K562 (cell line): ENCODE measurements around the gene DDX41. TPM values are rescaled to one million over a fixed set of nuclear protein-coding genes. Genes with fewer than 3 reads are reported as not detected.

ENCODE experiments used
- ATAC-seq: fragments of 200-7000 bp; cut with Tn5 transposase; 3 replicates; pipeline ENCODE4 v1.9.1; 2020; ENCODE audit warnings: moderate library complexity
- BruUV-seq: library from RNA; stranded (reverse); fragments of 400-500 nt; replicated peaks from 2 replicates; lab custom pipeline; 2021; lab: Mats Ljungman, UMichigan
- CTCF ChIA-PET: fragments of 300-600 bp; formaldehyde crosslinking; extraction: SDS; loops from one replicate; lab custom pipeline; 2021; ENCODE audit warnings: low intra/inter-chr PET ratio; lab: Yijun Ruan, JAX
- POLR2A ChIA-PET: fragments of 300-600, 350-650 bp; sonication (Branson Sonifier 250); formaldehyde crosslinking; extraction: SDS; loops from one replicate; lab custom pipeline; 2021; ENCODE audit warnings: antibody characterized with exemption, inconsistent platforms; lab: Yijun Ruan, JAX
- DNase-seq, 4 experiments: peaks; one replicate each; pipeline versions ENCODE4 v3.0.0 to v3.0.0-alpha.2; 2011 to 2018; ENCODE audit warnings: low spot score in 3 of 4, mixed read lengths in 3 of 4; ENCODE audit errors: extremely low read depth in 1 of 4
- FAIRE-seq: peaks from 2 replicates; lab custom pipeline; 2011; peaks lifted over from hg19 to GRCh38; lab: Jason Lieb, UNC
- H2AFZ ChIP-seq: 2 replicates; pipeline ENCODE4 v1.6.0; 2011; ENCODE audit warnings: low read depth, low read length, control low read depth, inconsistent platforms
- H3K27ac ChIP-seq: fragments of 200-600 bp; 3 replicates; pipeline ENCODE4 v1.8.0; 2011; ENCODE audit warnings: low read depth, mild to moderate bottlenecking, control low read depth, inconsistent platforms, low read length, moderate library complexity, mixed read lengths; ENCODE audit errors: extremely low read depth
- H3K27me3 ChIP-seq, 2 experiments: fragments of 300-600 bp in 1 of 2; 2 replicates in 1 of 2; 3 replicates in 1 of 2; pipeline versions ENCODE4 v1.6.0 to v1.8.0; 2011; ENCODE audit warnings: inconsistent platforms in 2 of 2, low read length in 2 of 2, mild to moderate bottlenecking in 1 of 2, mixed read lengths in 1 of 2, moderate library complexity in 1 of 2; ENCODE audit not compliant: control insufficient read depth in 2 of 2, insufficient read depth in 2 of 2
- H3K36me3 ChIP-seq: fragments of 300-600 bp; 3 replicates; pipeline ENCODE4 v1.8.0; 2011; ENCODE audit warnings: mild to moderate bottlenecking, low read length, inconsistent platforms; ENCODE audit not compliant: control insufficient read depth, insufficient read depth
- H3K4me1 ChIP-seq, 2 experiments: fragments of 200-600 bp in 1 of 2; replicated peaks in 1 of 2; 2 replicates in 1 of 2; 3 replicates in 1 of 2; pipeline versions ENCODE4 v1.5.1 to v1.8.0; 2011; ENCODE audit warnings: inconsistent platforms in 2 of 2, low read length in 2 of 2, mild to moderate bottlenecking in 1 of 2, mixed read lengths in 1 of 2, moderate library complexity in 1 of 2; ENCODE audit not compliant: control insufficient read depth in 2 of 2, insufficient read depth in 2 of 2
- H3K4me2 ChIP-seq: 2 replicates; pipeline ENCODE4 v1.6.1; 2011; ENCODE audit warnings: low read length, control low read depth, inconsistent platforms, mixed read lengths; ENCODE audit not compliant: insufficient read depth
- H3K4me3 ChIP-seq: fragments of 200-600 bp; sonication (generic), shearing (Covaris generic); 2 replicates; pipeline ENCODE4 v1.5.1; 2016; ENCODE audit warnings: control low read depth, inconsistent platforms
- H3K79me2 ChIP-seq: fragments of 200-600 bp; 3 replicates; pipeline ENCODE4 v1.8.0; 2011; ENCODE audit warnings: low read length, inconsistent platforms; ENCODE audit not compliant: control insufficient read depth, insufficient read depth
- H3K9ac ChIP-seq, 2 experiments: 2 replicates each; pipeline versions ENCODE4 v1.6.0 to v1.6.1; 2011; ENCODE audit warnings: low read depth in 2 of 2, low read length in 2 of 2, control low read depth in 1 of 2, inconsistent platforms in 1 of 2, mild to moderate bottlenecking in 1 of 2, mixed read lengths in 1 of 2; ENCODE audit not compliant: insufficient read depth in 1 of 2
- H3K9me1 ChIP-seq: one replicate; pipeline ENCODE4 v1.6.0; 2011; ENCODE audit warnings: inconsistent platforms, mild to moderate bottlenecking, low read length, moderate library complexity; ENCODE audit not compliant: control insufficient read depth, insufficient read depth
- H3K9me3 ChIP-seq: replicated peaks from 2 replicates; pipeline ENCODE4 v1.5.1; 2011; ENCODE audit warnings: low read depth, low read length, inconsistent platforms; ENCODE audit not compliant: control insufficient read depth, insufficient read depth
- H4K20me1 ChIP-seq: replicated peaks from 2 replicates; pipeline ENCODE4 v1.6.1; 2011; ENCODE audit warnings: low read length, inconsistent platforms, mixed read lengths; ENCODE audit not compliant: control insufficient read depth, insufficient read depth
- ARID1B ChIP-seq: fragments of 450-650 bp; IDR thresholded peaks from 2 replicates; pipeline ENCODE4 v1.6.1; 2016; ENCODE audit warnings: antibody characterized with exemption, mild to moderate bottlenecking, inconsistent platforms
- EP300 ChIP-seq: IDR thresholded peaks from 2 replicates; pipeline ENCODE4 v1.6.1; 2012; ENCODE audit warnings: low read length, improper control_type of control experiment
- HDAC1 ChIP-seq, 2 experiments: fragments of 450-650 bp; IDR thresholded peaks; 2 replicates each; pipeline ENCODE4 v1.6.1; 2016 to 2017; ENCODE audit warnings: inconsistent platforms in 1 of 2, mild to moderate bottlenecking in 1 of 2, moderate library complexity in 1 of 2
- MYNN ChIP-seq, 2 experiments: sonication (generic); formaldehyde crosslinking in 1 of 2; IDR thresholded peaks; 2 replicates each; pipeline versions ENCODE4 v1.5.0 to v1.6.1; 2016 to 2020; ENCODE audit warnings: antibody characterized with exemption in 1 of 2, missing genetic modification reagents in 1 of 2
- NEUROD1 ChIP-seq: fragments of 150-350 bp; IDR thresholded peaks from 2 replicates; pipeline ENCODE4 v1.6.1; 2014; ENCODE audit warnings: borderline replicate concordance, low read length, low read depth; ENCODE audit not compliant: partially characterized antibody
- SLC30A9 ChIP-seq: fragments of 250-450 bp; sonication (Bioruptor Pico); IDR thresholded peaks from 2 replicates; pipeline ENCODE4 v1.8.0; 2022; ENCODE audit warnings: mild to moderate bottlenecking, moderate library complexity
- SMARCC2 ChIP-seq: fragments of 450-650 bp; IDR thresholded peaks from 2 replicates; pipeline ENCODE4 v1.6.1; 2017; ENCODE audit warnings: antibody characterized with exemption, moderate library complexity, mild to moderate bottlenecking, low read depth
- TEAD1 ChIP-seq, 2 experiments: fragments of 450-650 bp in 1 of 2; sonication (generic) in 1 of 2; formaldehyde crosslinking; IDR thresholded peaks; 2 replicates each; pipeline versions ENCODE4 v1.4.0 to v1.8.0; 2020 to 2022; ENCODE audit warnings: mild to moderate bottlenecking in 2 of 2, missing genetic modification reagents in 1 of 2
- TEAD4 ChIP-seq, 2 experiments: sonication (generic) in 1 of 2; formaldehyde crosslinking in 1 of 2; IDR thresholded peaks; 2 replicates each; pipeline versions ENCODE4 v1.6.1 to v1.8.0; 2012 to 2022; ENCODE audit warnings: borderline replicate concordance in 1 of 2, inconsistent platforms in 1 of 2, low read length in 1 of 2, mild to moderate bottlenecking in 1 of 2, missing genetic modification reagents in 1 of 2
- ZBTB1 ChIP-seq: sonication (generic); formaldehyde crosslinking; IDR thresholded peaks from 2 replicates; pipeline ENCODE4 v1.8.1; 2023; ENCODE audit warnings: missing genetic modification reagents, low read depth, mild to moderate bottlenecking, borderline replicate concordance
- ZC3H11A ChIP-seq: IDR thresholded peaks from 2 replicates; pipeline ENCODE4 v1.6.1; 2012; ENCODE audit warnings: low read depth, low read length, improper control_type of control experiment
- ZNF395 ChIP-seq: fragments of 200-800 bp; sonication (Bioruptor generic); IDR thresholded peaks from 2 replicates; pipeline ENCODE4 v1.6.1; 2017; ENCODE audit warnings: missing genetic modification characterization, missing compliant biosample characterization
- ZNF449 ChIP-seq: fragments of 250-450 bp; sonication (Bioruptor Pico); IDR thresholded peaks from 2 replicates; pipeline ENCODE4 v1.8.0; 2022; ENCODE audit warnings: moderate library complexity, mild to moderate bottlenecking, inconsistent platforms
- ZNF695 ChIP-seq: fragments of 450-650 bp; formaldehyde crosslinking; IDR thresholded peaks from 2 replicates; pipeline ENCODE4 v1.4.0; 2020; ENCODE audit warnings: mild to moderate bottlenecking, moderate library complexity
- WGBS: fragments of 100-300 bp; shearing (Covaris generic); methylation state at CpG from one replicate; pipeline ENCODE4 v1.1.6; 2016; ENCODE audit warnings: low coverage, mixed read lengths; ENCODE audit not compliant: insufficient coverage; ENCODE audit errors: missing lambda C conversion rate; 5-methylcytosine and 5-hydroxymethylcytosine counted together
- in situ Hi-C: fragments of 300-500 bp; cut with MboI; formaldehyde crosslinking; loops from 4 replicates; pipeline ENCODE4 v1.15.0; 2018; ENCODE audit warnings: inconsistent platforms, mixed read lengths
- intact Hi-C: fragments of 100-400 bp; cut with micrococcal nuclease; formaldehyde crosslinking; loops from 2 replicates; pipeline ENCODE4 v1.14.2; 2022
- polyA plus RNA-seq, 8 experiments: library from polyadenylated mRNA; depleted of rRNA in 4 of 8; stranded (reverse) in 5 of 8; unstranded in 3 of 8; fragments of >200 nt; fragmentation: Nextera tagmentation in 2 of 8; fragmentation: Illumina TruSeq in 1 of 8; extraction: Ambion mirVana in 2 of 8; extraction: Trizol in 1 of 8; gene quantifications; 2 replicates each; pipeline versions ENCODE4 v1.2.1 to v1.2.3, GENCODE V29; 2011 to 2014; ENCODE audit warnings: inconsistent platforms in 1 of 8, missing spikeins in 1 of 8
- total RNA-seq, 7 experiments: library from RNA; depleted of rRNA in 6 of 7; stranded (reverse); fragments of >200 nt in 6 of 7; fragmentation: Illumina TruSeq in 2 of 7; extraction: Trizol in 2 of 7; gene quantifications; 2 replicates each; pipeline versions ENCODE4 v1.2.1 to v1.2.3, GENCODE V29; 2011 to 2021; ENCODE audit warnings: low replicate concordance in 1 of 7
- TF ChIP-seq, protein P1 (sequence below): conservative IDR thresholded peaks from 2 replicates; pipeline ENCODE4 v1.6.1; 2011; ENCODE audit warnings: low read depth, mild to moderate bottlenecking, low read length; ENCODE audit not compliant: control insufficient read depth
- TF ChIP-seq, protein P2 (sequence below): fragments of 200-800 bp; sonication (Bioruptor generic); IDR thresholded peaks from 2 replicates; pipeline ENCODE4 v1.6.1; 2017; ENCODE audit warnings: missing genetic modification characterization, missing compliant biosample characterization

The DDX41 gene
- total and polyA plus RNA-seq, 9 of the 15 experiments (the other 6 are each of a cell fraction or from before 2014, with no cell fraction given), result 38.2 to 284 (median 116) TPM

GRCh38 chr5:177508837-177509236 is 7.9 kb downstream of the DDX41 start:
- Histone ChIP-seq H3K9me3 (no peaks in the 10 kb centered on the region), H2AFZ (peak overlapping the region; percentile 69), H3K9ac (peak overlapping the region; percentile 66 to 89), H3K4me3 (peak overlapping the region; percentile 37), H3K27ac (peak overlapping the region; percentile 80), H4K20me1 (no peaks in the 10 kb centered on the region), H3K4me2 (peak overlapping the region; percentile 75), H3K36me3 (peaks cover 62% of the 10 kb centered on the region), H3K79me2 (peaks cover 15% of the 10 kb centered on the region; the same call in 2 of the 3 replicates), H3K9me1 (no peaks in the 10 kb centered on the region), H3K4me1 (peaks cover 27 to 65% of the 10 kb centered on the region in 2 experiments), H3K27me3 (no peaks in the 10 kb centered on the region)
- ChIA-PET POLR2A (interaction anchor here (0.5 to 4.5 kb wide), 10 partner anchors 8 to 695 kb away, joined by 3 to 26 read pairs (median 4); partner anchors contain the start of genes HNRNPAB and PDLIM7), CTCF (no interaction called here)
- peak; percentile 64 for ATAC-seq
- 3% methylated on average over 7 of the region's 8 CpGs for WGBS
- in situ Hi-C loops, result no loop called here
- peak; percentile 94 for FAIRE-seq
- no TSS peak for BruUV-seq
- peak in 2 of 4 experiments; percentile 70 to 83 for DNase-seq
- intact Hi-C loops, result no loop called here
- TF ChIP-seq, protein P1, sequence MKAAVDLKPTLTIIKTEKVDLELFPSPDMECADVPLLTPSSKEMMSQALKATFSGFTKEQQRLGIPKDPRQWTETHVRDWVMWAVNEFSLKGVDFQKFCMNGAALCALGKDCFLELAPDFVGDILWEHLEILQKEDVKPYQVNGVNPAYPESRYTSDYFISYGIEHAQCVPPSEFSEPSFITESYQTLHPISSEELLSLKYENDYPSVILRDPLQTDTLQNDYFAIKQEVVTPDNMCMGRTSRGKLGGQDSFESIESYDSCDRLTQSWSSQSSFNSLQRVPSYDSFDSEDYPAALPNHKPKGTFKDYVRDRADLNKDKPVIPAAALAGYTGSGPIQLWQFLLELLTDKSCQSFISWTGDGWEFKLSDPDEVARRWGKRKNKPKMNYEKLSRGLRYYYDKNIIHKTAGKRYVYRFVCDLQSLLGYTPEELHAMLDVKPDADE, result peak; percentile 71; the same call in 1 of the 2 replicates
- TF ChIP-seq ZNF695, result no peak
- TF ChIP-seq NEUROD1, result peak; percentile 20
- TF ChIP-seq TEAD4 (IDR thresholded peaks at IDR 0.05; ENCODE audit: low read length), result peak; percentile 81
- no peak for TF ChIP-seq TEAD4 (CRISPR knock-in tag; IDR thresholded peaks at IDR 0.05; ENCODE audit: borderline replicate concordance)
- TF ChIP-seq EP300, result peak; percentile 87; the same call in 1 of the 2 replicates
- no peak for TF ChIP-seq SLC30A9 (CRISPR knock-in tag)
- TF ChIP-seq ZNF395 (CRISPR knock-in tag), result peak; percentile 38; the same call in 1 of the 2 replicates
- TF ChIP-seq TEAD1 (CRISPR knock-in tag; IDR thresholded peaks at IDR 0.05), result no peak
- TF ChIP-seq ZBTB1 (CRISPR knock-in tag), result no peak
- TF ChIP-seq, protein P2, sequence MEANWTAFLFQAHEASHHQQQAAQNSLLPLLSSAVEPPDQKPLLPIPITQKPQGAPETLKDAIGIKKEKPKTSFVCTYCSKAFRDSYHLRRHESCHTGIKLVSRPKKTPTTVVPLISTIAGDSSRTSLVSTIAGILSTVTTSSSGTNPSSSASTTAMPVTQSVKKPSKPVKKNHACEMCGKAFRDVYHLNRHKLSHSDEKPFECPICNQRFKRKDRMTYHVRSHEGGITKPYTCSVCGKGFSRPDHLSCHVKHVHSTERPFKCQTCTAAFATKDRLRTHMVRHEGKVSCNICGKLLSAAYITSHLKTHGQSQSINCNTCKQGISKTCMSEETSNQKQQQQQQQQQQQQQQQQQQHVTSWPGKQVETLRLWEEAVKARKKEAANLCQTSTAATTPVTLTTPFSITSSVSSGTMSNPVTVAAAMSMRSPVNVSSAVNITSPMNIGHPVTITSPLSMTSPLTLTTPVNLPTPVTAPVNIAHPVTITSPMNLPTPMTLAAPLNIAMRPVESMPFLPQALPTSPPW (CRISPR knock-in tag), result peak; percentile 48; the same call in 1 of the 2 replicates
- no peak for TF ChIP-seq ZC3H11A
- peak; percentile 39; the same call in 1 of the 2 replicates for TF ChIP-seq SMARCC2
- TF ChIP-seq ZNF449 (CRISPR knock-in tag), result no peak
- 0 out of 2 replicates have a peak, but pooled peaks have one; percentile 45 for TF ChIP-seq MYNN (IDR thresholded peaks at IDR 0.05)
- no peak for TF ChIP-seq MYNN (CRISPR knock-in tag; IDR thresholded peaks at IDR 0.05)
- 0 out of 4 replicates have a peak, but pooled peaks of 1 of the 2 experiments have one; percentile 8 for TF ChIP-seq HDAC1 (IDR thresholded peaks at IDR 0.05)
- TF ChIP-seq ARID1B, result peak; percentile 89
